Measurements from ENCODE around the gene CHID1.

CHID1 gene

DNA sequence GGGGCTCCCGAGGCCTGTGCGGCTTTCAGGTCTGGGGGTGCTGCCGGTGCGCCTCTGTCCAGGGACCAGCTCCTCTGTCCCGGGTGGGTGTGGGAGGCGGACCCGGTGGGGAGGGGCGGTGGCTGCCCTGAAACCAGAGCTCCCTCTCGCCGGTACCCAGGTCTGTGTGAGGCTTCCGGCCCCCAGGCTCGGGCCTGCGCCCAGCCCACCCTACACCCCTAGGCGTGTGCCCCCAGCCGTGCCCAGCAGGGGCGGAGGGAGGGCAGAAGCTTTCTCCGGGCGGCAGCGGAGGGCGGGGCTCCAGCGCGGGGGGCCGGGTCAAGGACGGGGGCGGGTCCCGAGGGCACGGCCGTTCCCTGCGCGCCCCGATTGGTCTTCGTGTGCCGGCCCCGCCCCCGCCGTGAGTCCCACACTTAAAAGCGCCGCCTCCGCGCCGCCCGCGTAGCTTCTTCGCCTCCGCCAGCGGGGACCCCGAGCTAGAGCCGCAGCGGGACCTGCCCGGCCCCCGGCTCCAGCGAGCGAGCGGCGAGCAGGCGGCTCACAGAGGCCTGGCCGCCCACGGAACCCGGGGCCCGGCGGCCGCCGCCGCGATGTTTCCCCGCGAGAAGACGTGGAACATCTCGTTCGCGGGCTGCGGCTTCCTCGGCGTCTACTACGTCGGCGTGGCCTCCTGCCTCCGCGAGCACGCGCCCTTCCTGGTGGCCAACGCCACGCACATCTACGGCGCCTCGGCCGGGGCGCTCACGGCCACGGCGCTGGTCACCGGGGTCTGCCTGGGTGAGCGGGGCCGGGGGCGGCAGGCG is 91.3 kb downstream of the CHID1 start:
- TF ChIP-seq, protein P1, sequence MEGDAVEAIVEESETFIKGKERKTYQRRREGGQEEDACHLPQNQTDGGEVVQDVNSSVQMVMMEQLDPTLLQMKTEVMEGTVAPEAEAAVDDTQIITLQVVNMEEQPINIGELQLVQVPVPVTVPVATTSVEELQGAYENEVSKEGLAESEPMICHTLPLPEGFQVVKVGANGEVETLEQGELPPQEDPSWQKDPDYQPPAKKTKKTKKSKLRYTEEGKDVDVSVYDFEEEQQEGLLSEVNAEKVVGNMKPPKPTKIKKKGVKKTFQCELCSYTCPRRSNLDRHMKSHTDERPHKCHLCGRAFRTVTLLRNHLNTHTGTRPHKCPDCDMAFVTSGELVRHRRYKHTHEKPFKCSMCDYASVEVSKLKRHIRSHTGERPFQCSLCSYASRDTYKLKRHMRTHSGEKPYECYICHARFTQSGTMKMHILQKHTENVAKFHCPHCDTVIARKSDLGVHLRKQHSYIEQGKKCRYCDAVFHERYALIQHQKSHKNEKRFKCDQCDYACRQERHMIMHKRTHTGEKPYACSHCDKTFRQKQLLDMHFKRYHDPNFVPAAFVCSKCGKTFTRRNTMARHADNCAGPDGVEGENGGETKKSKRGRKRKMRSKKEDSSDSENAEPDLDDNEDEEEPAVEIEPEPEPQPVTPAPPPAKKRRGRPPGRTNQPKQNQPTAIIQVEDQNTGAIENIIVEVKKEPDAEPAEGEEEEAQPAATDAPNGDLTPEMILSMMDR (IDR thresholded peaks at IDR 0.05): peak; percentile 63
- Histone ChIP-seq H3K27me3 (no peaks in the 10 kb centered on the region), H3K9me3 (no peaks in the 10 kb centered on the region), H3K36me3 (peaks cover 22% of the 10 kb centered on the region), H3K4me1 (ENCODE audit: control insufficient read depth in 1 of 2, insufficient read depth in 1 of 2, low read depth in 1 of 2, low read length in 1 of 2) (peaks cover 46 to 54% of the 10 kb centered on the region in 2 experiments), H3K27ac (peak overlapping the region; percentile 100), H3K4me3 (ENCODE audit: low read depth in 1 of 2, low read length in 1 of 2) (peak overlapping the region; percentile 91 to 94)

DNA sequence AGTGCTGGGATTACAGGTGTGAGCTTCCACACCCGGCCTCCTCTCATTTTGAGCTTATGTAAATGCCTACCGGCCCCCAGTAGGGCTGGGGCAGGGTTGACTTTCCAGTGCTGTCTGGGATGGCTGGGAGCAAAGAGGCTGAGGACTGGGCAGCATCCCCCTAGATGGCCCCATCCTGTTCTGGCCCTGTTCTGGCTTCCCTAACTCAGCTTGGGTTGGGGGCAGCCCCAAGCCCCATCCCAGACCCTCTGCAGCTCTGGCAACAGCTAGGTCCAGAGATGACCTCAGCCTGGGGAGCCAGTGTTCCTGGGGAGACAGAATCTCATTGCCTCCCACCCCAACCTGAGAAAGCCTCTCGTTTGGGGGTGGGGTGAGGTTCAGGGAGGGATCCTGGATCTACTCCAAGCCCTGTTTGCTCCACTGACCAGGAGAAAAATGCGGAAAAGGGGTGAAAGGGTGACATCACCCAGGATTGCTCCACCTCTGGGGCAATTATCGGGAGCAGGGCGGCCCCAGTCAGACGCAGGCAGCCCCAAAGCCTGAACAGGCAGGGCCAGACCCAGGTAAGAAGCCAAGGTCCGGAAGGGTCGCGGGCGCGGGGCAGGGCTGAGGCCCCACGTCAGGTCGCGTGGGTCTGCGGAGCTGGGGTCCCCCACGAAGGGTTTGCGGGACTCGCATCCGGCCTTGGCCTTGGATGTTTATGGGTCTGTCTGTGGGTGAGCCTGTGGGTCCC is 92.0 kb downstream of the CHID1 start, which contains the start of gene PNPLA2:
Gene PNPLA2 (plus strand): TSS at position 519 of the 733 bp plus-strand sequence. CDS start 805 bp downstream, outside the sequence.
- no peaks in the 10 kb centered on the region for H3K27me3 ChIP-seq
- peaks cover 14% of the 10 kb centered on the region for H3K36me3 ChIP-seq
- no peaks in the 10 kb centered on the region for H3K9me3 ChIP-seq
- H3K4me3 ChIP-seq (ENCODE audit: low read depth in 1 of 2, low read length in 1 of 2): peak within 1 kb of the TSS; percentile 91 to 94
- H3K4me1 ChIP-seq (ENCODE audit: control insufficient read depth in 1 of 2, insufficient read depth in 1 of 2, low read depth in 1 of 2, low read length in 1 of 2): peaks cover 43 to 46% of the 10 kb centered on the region in 2 experiments
- H3K27ac ChIP-seq: peak within 1 kb of the TSS; percentile 100
- TF ChIP-seq, protein P1 (IDR thresholded peaks at IDR 0.05): no peak
